Peyer's patch (tissue), 4 donors: ENCODE results near the gene ERG28.

Experiments used
- POLR2A ChIP-seq, 2 donors: fragments of 450-650 bp; IDR thresholded peaks; one replicate each; pipeline ENCODE4 v1.5.1; 2017; ENCODE audit warnings: antibody characterized with exemption in 2 of 2, mild to moderate bottlenecking in 2 of 2, moderate library complexity in 2 of 2
- TF ChIP-seq, protein P1 (sequence below), 6 experiments: fragments of 450-650 bp in 4 of 6; fragments of 200-600 bp in 2 of 6; sonication (generic) in 1 of 6; IDR thresholded peaks; one replicate each; pipeline ENCODE4 v1.5.1; 2017 to 2019; ENCODE audit warnings: antibody characterized with exemption in 6 of 6, mild to moderate bottlenecking in 3 of 6, moderate library complexity in 1 of 6

GRCh38 chr14:75607842-75608640 is 52.6 kb downstream of the ERG28 start:
- TF ChIP-seq, protein P1, sequence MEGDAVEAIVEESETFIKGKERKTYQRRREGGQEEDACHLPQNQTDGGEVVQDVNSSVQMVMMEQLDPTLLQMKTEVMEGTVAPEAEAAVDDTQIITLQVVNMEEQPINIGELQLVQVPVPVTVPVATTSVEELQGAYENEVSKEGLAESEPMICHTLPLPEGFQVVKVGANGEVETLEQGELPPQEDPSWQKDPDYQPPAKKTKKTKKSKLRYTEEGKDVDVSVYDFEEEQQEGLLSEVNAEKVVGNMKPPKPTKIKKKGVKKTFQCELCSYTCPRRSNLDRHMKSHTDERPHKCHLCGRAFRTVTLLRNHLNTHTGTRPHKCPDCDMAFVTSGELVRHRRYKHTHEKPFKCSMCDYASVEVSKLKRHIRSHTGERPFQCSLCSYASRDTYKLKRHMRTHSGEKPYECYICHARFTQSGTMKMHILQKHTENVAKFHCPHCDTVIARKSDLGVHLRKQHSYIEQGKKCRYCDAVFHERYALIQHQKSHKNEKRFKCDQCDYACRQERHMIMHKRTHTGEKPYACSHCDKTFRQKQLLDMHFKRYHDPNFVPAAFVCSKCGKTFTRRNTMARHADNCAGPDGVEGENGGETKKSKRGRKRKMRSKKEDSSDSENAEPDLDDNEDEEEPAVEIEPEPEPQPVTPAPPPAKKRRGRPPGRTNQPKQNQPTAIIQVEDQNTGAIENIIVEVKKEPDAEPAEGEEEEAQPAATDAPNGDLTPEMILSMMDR (IDR thresholded peaks at IDR 0.05), result no peak
- no peak for TF ChIP-seq POLR2A (IDR thresholded peaks at IDR 0.05)
